ENCODE measurements around the gene DSG3. TPM values are rescaled to one million over a fixed set of nuclear protein-coding genes. Genes with fewer than 3 reads are reported as not detected.

The DSG3 gene
- total RNA-seq, 1 experiment from 2014 or later, result 0.04 TPM

DNA sequence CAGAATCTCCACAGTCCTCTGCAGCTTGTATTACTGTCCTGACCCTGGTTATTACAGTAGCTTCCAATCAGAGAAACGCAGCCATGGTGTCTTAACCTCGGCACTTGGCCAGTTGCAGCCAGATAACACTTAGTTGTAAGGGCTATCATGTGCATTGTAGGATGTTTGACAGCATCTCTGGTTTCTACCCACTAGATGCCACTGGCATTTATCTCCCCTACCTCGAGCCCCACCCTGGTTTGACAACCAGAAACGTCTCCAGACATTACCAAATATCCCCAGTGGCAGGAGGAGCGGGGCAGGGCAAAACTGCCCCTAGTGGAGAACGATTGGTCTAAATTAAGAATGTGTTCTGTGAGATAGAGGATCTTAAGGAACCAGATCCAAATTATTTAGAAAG is 63.6 kb downstream of the DSG3 start:
- no peak overlapping the region for H3K4ac ChIP-seq (ENCODE audit: low read depth, low read length)

More for the DNA sequence above, 63.6 kb downstream of the DSG3 start:
- H2AFZ ChIP-seq (ENCODE audit: low read length), result no peak overlapping the region
- H4K5ac ChIP-seq (ENCODE audit: insufficient read length, low read depth, low read length), result no peak overlapping the region
- TF ChIP-seq, protein P1, sequence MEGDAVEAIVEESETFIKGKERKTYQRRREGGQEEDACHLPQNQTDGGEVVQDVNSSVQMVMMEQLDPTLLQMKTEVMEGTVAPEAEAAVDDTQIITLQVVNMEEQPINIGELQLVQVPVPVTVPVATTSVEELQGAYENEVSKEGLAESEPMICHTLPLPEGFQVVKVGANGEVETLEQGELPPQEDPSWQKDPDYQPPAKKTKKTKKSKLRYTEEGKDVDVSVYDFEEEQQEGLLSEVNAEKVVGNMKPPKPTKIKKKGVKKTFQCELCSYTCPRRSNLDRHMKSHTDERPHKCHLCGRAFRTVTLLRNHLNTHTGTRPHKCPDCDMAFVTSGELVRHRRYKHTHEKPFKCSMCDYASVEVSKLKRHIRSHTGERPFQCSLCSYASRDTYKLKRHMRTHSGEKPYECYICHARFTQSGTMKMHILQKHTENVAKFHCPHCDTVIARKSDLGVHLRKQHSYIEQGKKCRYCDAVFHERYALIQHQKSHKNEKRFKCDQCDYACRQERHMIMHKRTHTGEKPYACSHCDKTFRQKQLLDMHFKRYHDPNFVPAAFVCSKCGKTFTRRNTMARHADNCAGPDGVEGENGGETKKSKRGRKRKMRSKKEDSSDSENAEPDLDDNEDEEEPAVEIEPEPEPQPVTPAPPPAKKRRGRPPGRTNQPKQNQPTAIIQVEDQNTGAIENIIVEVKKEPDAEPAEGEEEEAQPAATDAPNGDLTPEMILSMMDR (conservative IDR thresholded peaks at IDR 0.05), result peak; percentile 61
- no peaks in the 10 kb centered on the region for H3K9me3 ChIP-seq (ENCODE audit: control insufficient read depth, low read depth, low read length)
- peaks cover 3% of the 10 kb centered on the region for H3K79me1 ChIP-seq (ENCODE audit: insufficient read depth, low read depth, low read length, poor library complexity, severe bottlenecking)
- Mint-ChIP-seq H3K27ac (no peak overlapping the region), H3K27me3 (ENCODE audit: low read depth) (no peaks in the 10 kb centered on the region), H3K4me1 (peaks cover 24 to 34% of the 10 kb centered on the region in 2 experiments), H3K4me3 (no peak overlapping the region), H3K9me3 (peaks cover 5 to 9% of the 10 kb centered on the region in 2 experiments), H3K36me3 (ENCODE audit: insufficient read depth in 1 of 3, low read depth in 3 of 3) (peaks cover 11 to 18% (median 15%) of the 10 kb centered on the region in 3 experiments)
- no peak overlapping the region for H2BK5ac ChIP-seq (ENCODE audit: insufficient read length, low read length)
- no peak overlapping the region for H2AK5ac ChIP-seq (ENCODE audit: insufficient read length, low read length)
- peaks cover 6% of the 10 kb centered on the region; the same call in 1 of the 2 replicates for H3K4me1 ChIP-seq (ENCODE audit: insufficient read depth, low read length)
- no CpG with 5 or more reads among the region's 6 CpGs for WGBS (ENCODE audit: extremely low coverage, insufficient read length, low lambda C conversion rate)
- no peak overlapping the region for H3K9ac ChIP-seq (ENCODE audit: extremely low read depth, insufficient read length, low read length)
- H3K18ac ChIP-seq (ENCODE audit: insufficient read length, low read depth, low read length), result no peak overlapping the region
- H4K8ac ChIP-seq (replicated peaks; ENCODE audit: insufficient read length, low read depth, low read length), result no peak overlapping the region
- no peaks in the 10 kb centered on the region for H3K27me3 ChIP-seq (ENCODE audit: insufficient read depth, low read length)
- DNase-seq, result no peak
- H3K27ac ChIP-seq (ENCODE audit: insufficient read length, low read depth, low read length), result no peak overlapping the region
- no peak overlapping the region for H2BK12ac ChIP-seq (ENCODE audit: insufficient read length, low read depth, low read length)
- no peak overlapping the region for H2BK20ac ChIP-seq (ENCODE audit: low read depth, low read length, poor library complexity, severe bottlenecking)
- H3K56ac ChIP-seq (ENCODE audit: insufficient read length, low read depth, low read length), result no peak overlapping the region
- H4K91ac ChIP-seq (ENCODE audit: insufficient read length, low read depth, low read length), result no peak overlapping the region
- no peak overlapping the region for H3T11ph ChIP-seq (ENCODE audit: low read length)
- peaks cover 16% of the 10 kb centered on the region; the same call in 1 of the 2 replicates for H3K79me2 ChIP-seq (ENCODE audit: insufficient read depth, low read length)
- H3K23me2 ChIP-seq (ENCODE audit: insufficient read length, low read depth, low read length, poor library complexity, severe bottlenecking), result no peaks in the 10 kb centered on the region
- no peak overlapping the region for H2BK15ac ChIP-seq (ENCODE audit: low read depth, low read length)
- no peak overlapping the region for H3K23ac ChIP-seq (ENCODE audit: insufficient read length, low read depth, low read length)
- no peak overlapping the region for H2BK120ac ChIP-seq (ENCODE audit: low read depth, low read length, poor library complexity, severe bottlenecking)
- H4K20me1 ChIP-seq (ENCODE audit: control insufficient read depth, insufficient read depth, insufficient read length), result no peaks in the 10 kb centered on the region
- no peak overlapping the region for H3K14ac ChIP-seq (ENCODE audit: insufficient read depth, low read length)
- H3K4me2 ChIP-seq (ENCODE audit: insufficient read depth, insufficient read length, low read length), result no peak overlapping the region
